HK-2 (cell line): ENCODE measurements around the gene ULBP3.
"Not testable (repeated sequence)": the region's sequence is repeated elsewhere in the genome, so short reads cannot be mapped to it uniquely, and the experiment has no call there.

ENCODE experiments used
- DNase-seq: peaks from one replicate; pipeline ENCODE4 v3.0.0-alpha.2; 2018; ENCODE audit not compliant: unreplicated experiment

The ULBP3 gene

DNA sequence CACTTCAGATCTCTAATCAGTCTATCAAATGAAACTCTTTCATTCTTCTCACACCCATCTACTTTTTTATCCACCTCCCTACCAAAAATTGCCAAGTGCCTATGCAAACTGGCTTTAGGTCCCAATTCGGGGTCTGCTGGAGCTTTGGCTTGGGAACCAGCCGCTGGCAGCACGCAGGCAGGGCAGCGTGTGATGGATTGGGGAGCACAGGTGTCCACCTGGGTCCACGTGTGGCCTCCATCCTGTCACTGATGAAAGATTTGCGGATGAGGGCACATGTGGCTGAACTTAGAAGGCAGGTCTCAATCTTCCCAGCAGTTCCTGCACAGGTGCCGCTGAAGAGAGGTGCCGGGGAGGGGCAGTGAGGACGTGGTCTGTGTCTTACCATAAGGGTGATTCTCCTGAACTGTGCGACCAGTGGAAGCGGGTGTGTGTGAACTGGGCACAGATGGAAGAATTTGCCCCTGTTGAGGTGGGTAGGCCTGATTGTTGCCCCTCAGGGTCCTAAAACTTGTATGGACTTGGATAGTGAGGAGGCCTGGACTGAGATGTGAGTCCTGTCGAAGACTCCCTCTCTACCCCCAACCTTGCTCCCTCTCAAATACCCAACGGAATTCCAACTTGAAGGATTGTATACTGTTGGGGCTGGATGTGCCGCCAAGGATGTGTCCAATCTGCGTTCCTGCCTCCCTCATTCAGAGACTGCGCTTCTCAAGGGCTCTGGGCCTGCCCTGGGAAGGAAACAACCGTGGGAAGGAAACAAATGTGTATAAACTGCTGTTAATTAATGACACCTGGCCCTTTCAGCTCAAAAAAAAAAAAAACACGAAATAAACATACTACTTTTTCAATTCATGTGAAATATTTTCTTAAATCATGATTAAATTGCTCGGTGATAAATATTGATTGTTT lies 25.2 kb downstream of the ULBP3 start:
- no peak for DNase-seq

DNA sequence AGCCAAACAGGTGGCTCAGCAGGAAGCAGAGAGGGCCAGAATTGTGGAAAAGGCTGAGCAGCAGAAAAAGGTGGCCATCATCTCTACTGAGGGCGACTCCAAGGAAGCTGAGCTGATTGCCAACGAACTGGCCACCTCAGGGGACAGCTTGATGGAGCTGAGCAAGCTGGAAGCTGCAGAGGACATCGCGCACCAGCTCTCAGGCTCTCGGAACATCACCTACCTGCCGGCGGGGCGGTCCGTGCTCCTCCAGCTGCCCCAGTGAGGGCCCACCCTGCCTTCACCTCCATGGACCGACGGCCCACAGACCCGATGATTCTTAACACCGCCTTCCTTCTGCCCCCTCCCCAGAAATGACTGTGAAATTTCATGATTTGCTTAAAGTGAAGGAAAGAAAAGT lies 25.8 kb downstream of the ULBP3 start:
- no peak for DNase-seq

DNA sequence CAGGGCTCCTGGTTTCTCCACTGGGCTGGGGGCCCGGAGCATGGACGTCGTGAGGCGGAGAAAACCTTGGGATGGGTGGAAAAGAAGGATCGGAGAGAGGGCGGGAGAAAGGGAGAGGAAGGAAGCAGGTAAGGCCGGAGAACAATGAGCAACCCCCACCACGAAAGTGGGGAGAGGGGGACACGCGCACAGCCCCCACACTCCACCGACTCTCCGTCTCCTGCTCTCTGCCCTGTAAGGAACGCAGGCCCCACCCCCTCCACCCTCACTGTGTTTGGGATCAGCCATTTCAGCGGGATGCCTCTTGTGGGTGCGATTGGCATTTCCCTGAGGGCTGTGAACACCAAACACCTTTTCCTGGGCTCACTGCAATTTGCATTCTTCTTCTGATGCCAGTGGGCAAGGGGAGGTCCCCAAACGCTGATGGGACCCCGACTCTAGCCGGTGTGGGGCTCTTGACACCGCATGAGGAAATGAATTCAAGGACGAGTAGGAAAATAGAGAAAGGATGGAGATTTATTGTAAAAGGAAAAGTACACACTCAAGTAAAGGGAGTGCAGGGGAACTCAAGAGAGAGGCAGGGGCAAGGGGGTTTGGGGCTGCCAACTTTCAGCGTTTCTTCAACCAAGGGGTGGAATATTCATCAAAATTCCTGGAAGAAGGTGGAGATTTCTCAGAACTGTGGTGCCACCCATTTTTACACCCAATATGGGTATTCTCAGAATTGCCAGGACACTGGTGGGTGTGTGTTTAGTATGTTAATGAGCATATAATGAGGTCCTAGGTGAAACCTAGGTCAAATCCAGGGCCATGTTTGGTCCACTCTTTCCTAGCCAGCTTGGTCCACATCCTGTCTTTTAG lies 30.5 kb downstream of the ULBP3 start:
- no peak for DNase-seq

DNA sequence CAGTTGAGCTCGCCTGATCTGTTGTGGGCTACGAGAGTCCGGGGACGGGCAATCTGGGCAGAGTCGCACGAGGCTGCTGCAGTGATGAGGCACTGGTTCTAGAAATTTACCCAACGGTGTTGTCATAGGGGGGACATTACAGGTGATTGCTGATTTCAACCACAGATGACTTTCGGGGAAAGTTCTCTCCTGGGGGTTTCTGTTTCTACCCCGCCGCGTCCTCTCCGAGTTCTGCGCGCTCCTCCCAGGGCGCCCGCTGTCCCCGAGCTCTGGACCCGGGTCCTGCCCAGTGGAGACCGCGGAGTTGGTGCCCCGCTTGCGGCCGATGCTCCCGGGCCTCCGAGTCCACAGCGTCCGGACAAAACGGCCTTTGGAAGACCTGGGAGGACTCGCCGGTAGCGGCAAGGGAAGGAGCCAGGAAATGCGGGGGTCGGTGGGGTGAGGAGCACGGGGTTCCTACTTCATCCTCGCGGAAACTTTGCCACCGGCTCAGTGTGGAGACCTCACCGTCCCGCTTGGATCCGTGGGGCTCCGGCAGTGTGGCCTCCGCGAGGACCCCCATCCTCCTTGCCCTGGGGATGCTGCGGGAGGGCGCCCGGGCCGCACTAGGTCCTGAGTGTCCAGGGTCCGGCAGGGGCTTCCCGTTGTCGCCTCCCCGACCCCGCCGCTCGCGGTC lies 31.3 kb downstream of the ULBP3 start:
- DNase-seq: no peak

DNA sequence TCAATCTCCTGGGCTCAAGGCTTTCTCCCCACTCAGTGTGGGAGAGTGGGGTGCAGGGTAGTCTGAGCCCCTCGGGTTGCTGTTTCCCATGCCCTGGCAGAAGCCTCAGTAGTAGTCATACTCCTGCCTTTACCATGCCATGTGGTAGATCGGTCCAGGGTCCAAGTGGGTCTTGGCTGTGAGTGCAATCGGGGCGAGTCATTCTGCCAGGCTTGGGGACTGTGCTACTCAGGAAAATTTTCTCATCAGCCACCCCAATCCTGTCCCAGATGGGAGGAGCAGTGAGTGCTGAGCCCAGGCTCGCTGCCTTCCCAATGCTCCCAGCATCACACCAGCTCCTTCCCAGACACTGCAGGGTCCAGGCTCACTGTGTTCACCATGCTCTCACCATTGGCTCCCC lies 32.8 kb downstream of the ULBP3 start:
- no peak for DNase-seq

DNA sequence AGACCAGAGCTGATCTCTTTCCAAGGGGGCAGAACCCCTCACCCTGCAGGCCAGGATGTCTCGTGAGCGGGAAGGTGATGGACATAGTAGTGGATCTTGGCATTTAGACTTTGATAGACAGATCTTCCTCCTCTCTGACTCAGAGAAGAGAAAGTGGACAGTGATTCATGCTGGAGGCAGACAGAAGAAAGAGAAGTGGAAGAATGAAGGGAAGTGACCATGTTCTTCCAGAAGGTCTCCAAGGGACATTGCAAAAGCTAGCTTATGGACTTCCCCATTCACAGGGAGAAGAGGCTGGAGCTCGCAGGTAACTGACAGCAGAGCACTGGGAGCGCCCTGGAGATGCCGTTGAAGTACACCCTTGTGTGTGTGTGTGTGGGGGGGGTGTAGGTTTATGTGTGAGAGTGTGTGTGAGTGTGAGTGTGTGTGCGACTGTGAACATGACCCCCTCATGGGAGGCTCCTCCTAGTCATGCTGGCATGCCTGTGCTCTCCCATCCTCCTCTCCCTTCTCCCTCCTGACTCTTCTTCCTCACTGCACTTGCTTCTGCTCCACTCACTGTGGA lies 35.6 kb downstream of the ULBP3 start:
- DNase-seq: no peak

DNA sequence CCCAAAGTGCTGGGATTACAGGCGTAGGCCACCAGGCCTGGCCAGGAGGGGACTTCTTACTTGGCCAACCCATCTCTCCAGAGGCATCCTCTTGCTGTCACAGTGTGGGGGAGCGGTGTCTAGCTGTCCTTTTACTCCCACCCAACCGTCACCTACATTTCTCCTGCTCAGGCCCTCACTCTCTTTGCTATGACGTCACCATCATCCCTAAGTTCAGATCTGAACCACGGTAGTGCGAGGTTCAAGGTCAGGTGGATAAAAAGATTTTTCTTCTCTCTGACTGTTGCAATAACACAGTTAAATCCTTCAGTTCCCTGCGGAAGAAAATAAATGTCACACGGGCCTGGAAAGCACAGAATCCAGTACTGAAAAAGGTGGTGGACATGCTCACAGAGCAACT lies 36.3 kb downstream of the ULBP3 start:
- DNase-seq: no peak

DNA sequence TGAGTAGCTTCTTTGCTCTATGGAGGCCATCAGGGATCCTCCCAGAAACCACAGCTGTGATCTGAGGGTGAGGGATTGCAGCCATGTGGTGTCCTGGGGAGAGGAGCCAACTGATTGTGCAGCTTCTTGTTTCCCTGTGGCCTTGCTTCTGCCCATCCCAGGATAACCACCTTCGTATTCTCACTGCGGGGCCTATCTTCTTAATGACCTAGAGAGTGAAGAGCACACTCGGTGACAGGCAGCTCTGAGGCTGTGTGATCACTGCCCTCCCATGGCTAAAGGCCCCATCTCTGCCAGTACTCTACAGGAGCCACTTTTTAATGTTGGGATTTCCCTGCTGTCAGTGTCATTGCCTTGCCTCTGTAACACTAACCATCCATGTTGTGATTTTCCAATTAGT lies 38.3 kb downstream of the ULBP3 start:
- DNase-seq: no peak

DNA sequence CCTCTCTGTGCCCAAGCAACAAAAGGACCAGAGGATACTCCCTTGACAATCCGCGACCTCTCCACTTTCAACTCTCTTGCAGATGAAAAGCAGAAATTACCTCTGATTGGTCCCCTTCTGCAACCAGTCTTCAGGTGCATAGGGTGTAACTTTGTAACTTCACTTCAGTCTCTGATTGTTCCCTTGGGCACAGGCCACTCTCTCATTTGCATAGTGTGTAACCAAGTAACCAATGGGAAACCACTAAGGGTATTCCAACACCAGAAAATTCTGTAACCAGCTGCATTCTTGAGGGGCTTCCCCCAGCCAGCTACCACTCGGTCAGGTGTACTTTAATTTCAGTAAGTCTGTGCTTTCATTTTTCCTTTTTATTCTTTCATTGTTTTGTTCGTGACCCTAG lies 39.2 kb downstream of the ULBP3 start:
- DNase-seq: no peak

DNA sequence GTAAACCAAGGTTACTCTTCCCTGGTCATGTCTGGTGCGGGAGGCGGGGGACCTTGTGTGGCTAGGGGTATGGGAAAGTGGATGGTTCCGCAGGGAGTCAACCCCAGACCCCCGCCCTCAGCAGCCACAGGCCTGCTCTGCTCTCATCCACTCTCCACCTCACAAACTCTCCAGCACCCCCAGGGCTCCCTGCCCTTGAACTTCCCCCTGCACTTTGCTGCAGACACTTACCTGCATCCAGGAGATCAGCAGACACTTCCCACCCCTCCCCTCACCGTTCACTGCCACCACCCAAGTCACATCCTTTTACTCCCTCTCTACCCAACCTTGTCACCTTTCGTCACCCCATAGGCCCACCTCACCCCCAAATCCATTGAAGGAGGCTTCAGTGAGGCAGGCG lies 39.6 kb downstream of the ULBP3 start:
- no peak for DNase-seq

DNA sequence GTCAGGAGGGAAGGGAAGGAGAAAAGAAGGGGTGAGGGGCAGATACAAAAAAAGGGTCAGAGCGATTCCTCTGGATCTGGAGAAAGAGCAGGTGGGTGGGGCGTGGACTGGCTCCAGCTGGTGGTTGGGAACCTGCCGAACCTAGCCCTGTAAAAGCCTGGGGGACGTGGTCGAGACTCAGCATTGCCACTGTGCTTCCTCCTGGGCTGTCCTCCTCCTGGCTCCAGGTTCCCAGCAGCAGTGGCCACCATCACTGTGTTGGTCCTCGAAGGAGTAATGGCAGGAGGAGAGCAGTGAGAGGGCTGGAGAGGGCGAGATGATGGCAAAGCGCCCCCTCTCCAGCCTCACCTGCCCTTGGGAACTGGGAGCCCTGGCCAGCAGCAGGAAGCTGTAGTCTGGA lies 40.1 kb downstream of the ULBP3 start:
- DNase-seq: no peak

DNA sequence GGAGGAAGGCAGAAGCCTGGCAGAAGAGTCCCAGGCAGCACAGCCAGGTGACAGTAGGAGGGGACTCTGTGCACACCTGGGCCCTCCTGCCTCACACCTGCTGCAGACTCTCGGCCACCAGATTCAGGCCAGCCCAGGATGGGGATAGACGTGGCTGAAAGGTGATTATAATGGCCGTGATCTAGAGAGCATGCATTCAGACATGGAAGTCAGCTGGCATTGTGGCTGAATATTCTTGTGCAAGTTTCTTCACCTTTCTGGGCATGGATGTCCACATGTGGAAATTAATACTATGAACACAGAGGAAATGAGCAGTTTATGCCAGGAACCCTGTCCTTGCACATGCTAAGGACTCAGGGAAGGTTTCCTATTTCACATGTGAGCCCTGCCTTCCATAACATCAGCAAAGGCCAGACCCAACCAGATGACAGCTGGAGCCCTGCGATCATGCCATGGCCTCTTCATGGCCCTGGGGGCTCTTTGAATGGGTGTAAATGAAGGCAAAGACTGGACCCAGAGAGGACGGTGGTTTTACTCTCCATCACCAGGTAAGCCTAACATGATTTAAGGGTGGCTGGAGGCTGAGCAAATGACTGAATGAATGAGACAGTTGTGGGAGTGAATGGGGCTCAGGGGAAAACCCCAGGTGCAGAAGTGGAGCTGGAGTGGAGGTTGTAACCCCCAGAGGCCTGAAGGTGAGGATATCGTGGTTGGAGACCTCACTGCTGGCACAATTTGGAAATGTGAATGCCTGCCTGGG lies 40.9 kb downstream of the ULBP3 start:
- DNase-seq: no peak

DNA sequence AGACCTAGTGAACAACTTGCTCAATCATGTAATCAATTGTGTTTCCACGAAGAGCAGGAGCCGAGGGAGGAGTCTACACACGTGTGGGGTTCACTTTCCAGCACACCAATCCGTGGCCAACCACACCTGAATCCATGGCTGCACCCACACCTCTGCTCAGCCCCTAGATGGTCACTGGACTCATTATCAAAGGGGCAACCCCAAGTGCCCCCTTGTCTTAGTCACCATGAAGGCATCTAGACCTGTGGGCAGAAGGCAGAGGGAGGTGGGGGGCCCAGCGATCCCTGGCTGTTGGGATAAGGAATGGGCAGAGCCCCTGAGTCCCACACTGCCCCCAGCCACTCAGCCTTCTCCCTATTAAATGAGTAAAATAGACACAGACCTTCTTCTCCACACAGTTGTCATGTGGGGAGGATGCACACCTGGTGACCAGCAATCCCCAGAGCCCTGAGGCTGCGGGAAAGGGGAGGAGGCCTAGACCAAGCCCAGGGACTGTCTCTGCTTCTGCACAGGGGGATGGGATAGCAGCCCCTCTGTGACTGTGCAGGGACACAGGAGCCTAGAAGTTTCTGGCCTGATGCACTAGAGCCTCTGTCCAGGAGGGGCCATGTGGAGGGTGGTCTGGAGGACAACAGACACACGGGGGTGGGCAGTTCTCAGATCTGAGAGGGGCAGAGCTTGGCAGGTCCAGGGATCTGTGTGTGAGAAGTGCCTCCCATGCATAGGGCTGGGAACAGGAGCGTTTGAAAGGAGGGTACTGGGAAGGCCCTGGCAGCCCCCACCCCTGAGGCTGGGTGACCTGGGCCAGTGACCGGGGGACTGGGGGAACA lies 41.7 kb downstream of the ULBP3 start:
- DNase-seq: no peak

DNA sequence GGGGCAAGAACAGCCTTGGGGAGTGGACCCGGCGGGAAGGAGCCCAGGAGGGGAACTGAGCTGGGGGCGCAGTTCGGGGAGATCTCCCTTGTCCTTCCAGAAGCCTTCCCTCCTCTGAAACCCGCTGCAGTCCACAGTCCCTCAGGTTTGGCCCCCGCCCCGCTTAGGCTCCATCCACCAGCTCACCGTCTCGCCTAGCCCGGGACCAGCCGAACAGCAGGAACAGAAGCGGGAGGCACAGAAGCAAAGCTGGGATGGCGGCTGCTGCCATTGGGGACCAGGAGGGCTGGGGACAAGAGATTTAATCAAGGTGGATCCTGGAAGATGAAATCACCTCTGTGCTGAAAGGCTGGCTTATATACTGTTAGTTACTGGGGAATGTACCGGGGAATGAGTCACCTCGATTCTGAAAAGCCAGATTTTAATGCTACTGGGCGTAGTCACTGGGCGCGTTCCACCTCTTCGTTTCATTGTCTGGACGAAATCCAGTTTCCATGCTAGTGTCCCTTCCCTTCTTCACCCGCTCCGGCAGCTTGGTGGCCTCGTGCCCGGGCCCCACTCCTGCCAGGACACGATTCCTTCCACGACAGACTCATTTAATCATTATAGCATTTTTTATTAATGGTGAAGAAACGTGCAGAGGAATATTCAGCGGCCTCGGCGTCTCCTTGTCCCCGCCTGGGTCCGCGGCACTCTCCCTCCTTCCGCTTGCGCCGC lies 43.6 kb downstream of the ULBP3 start, which contains the start of gene RAET1L:
Gene RAET1L, minus strand, starts transcription at position 332 of the 717 bp plus-strand sequence. Its CDS starts 61 bp downstream, at position 271.
- no peak for DNase-seq

DNA sequence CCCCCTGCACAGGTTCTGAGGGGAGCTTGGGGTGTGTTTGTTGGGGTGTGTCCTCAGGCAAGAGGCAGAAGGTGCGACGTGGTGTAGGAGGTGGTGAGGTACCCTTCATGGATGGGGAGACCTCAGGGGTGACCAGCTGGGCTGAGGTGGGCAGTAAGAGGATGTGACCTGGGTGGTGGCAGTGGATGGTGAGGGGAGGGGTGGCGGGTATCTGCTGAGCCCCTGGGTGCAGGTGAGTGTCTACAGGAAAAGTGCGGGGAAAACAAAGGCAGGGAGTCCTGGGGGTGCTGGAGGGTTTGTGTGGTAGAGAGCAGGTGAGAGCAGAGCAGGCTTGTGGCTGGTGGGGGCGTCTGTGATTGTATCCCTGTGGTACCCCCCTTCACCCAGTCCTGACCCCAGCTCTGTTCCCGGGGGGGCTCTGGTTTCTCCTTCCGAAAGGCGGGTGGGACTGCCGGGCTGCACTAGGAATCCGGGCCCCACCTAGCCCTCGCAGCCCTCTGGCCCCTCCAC lies 44.2 kb downstream of the ULBP3 start:
- DNase-seq: no peak

DNA sequence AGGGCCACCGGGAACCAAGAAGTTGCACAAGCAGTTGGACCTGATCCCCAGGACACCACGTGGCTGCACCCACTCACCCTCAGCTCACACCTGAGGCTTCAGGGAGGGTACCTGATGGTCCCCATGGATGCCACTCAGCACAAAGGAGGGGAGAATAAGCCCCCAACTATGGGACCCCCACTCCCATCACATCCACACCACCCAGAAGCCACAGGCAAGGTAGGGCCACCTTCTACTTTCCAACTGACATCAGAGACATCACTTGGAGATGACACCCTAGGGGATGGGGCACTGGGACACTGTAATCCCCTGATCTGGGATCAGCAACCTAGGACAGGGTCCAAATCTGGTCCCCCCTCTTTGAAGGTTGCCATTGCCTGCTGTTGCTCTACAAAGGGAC lies 44.9 kb downstream of the ULBP3 start:
- not testable (repeated sequence) for DNase-seq

DNA sequence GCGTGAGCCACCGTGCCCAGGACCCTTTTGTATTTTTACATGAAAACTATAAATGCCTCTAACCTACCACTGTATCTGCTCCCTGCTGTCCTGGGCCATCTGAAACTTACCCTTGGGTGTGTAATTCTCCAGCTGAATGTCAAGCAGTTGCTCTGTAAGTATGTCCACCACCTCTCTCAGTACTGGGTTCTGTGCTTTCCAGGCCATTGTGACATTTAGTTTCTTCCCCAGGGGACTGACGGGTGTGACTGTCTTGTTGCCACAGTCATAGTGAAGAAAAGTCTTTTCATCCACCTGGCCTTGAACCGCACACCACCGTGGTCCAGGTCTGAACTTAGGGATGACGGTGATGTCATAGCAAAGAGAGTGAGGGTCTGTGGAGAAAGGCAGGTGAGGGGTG lies 47.1 kb downstream of the ULBP3 start:
- DNase-seq: not testable (repeated sequence)

DNA sequence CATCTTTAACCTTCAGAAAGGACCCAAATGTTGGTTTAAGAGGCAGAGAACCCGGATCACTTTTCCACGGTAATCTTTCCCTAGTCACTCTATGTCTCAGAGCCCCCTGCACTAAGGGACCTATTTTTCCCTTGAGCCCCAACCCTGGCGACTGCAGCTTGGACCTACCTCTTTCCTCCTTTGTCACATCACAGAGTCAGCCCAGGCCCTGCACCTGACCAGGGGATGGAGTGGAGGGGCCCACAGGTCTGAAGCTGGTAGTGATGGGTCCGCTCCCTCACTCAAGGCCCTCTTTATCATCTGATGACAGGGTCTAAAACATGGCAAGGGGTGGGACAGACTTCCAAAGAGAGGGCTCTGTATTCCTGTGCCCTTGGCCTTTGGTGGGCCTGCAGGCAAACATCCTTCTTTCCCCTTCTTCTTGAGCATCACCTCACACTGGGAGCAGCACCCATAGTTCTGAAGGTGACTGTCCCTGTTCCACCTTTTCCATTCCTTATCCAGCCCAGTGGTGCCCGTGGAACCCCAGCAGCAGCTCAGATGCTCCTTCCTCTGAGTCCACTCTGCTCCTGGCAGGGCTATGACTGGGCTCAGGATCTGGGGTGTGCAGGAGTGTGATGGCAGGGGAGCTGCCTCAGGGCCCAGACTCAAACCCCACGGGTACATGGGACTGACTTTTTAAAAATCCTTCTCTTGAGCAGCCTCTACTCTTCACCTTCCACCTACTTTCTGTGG lies 49.9 kb downstream of the ULBP3 start:
- no peak for DNase-seq

DNA sequence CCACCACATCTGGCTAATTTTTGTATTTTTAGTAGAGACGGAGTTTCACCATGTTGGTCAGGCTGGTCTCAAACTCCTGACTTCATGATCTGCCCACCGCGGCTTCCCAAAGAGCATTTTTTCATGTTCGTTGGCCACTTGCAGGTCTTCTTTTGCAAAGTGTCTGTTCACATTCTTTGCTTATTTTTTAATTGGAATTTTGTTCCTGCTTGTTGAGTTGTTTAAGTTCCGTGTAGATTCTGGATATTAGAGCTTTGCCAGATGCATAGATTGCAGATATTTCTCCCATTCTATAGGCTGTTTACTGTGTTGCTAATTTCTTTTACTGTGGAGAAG lies 51.8 kb downstream of the ULBP3 start:
- not testable (repeated sequence) for DNase-seq
